ENCODE results near the gene CLEC1B.
A peak's percentile ranks its signal among the peaks of the same experiment; 100 is the strongest.
"Not testable (repeated sequence)": the region's sequence is repeated elsewhere in the genome, so short reads cannot be mapped to it uniquely, and the experiment has no call there.

The CLEC1B gene

GRCh38 chr12:9952954-9953729 lies 45.8 kb downstream of the CLEC1B start:
- not testable (repeated sequence) for H3K9me3 ChIP-seq (ENCODE audit: control insufficient read depth in 5 of 5, low read length in 5 of 5); H3K4me1 ChIP-seq (ENCODE audit: control insufficient read depth in 5 of 5, insufficient read depth in 5 of 5, low read length in 5 of 5); H3K36me3 ChIP-seq (ENCODE audit: control insufficient read depth in 5 of 5, insufficient read depth in 5 of 5, low read length in 5 of 5); H3K27me3 ChIP-seq (ENCODE audit: control insufficient read depth in 5 of 5, insufficient read depth in 4 of 5, low read length in 5 of 5); H3K9ac ChIP-seq (ENCODE audit: low read length in 5 of 5); H3K4me3 ChIP-seq (ENCODE audit: low read depth in 1 of 5, low read length in 5 of 5); H3K27ac ChIP-seq (ENCODE audit: low read depth, low read length)

GRCh38 chr12:9951026-9951675 lies 47.8 kb downstream of the CLEC1B start:
- Histone ChIP-seq H3K9ac (ENCODE audit: low read length in 5 of 5) (no peak overlapping the region), H3K27me3 (ENCODE audit: control insufficient read depth in 5 of 5, insufficient read depth in 4 of 5, low read length in 5 of 5) (no peaks in the 10 kb centered on the region), H3K9me3 (ENCODE audit: control insufficient read depth in 5 of 5, low read length in 5 of 5) (no peaks in the 10 kb centered on the region), H3K36me3 (ENCODE audit: control insufficient read depth in 5 of 5, insufficient read depth in 5 of 5, low read length in 5 of 5) (no peaks in the 10 kb centered on the region), H3K27ac (ENCODE audit: low read depth, low read length) (no peak overlapping the region), H3K4me3 (ENCODE audit: low read depth in 1 of 5, low read length in 5 of 5) (no peak overlapping the region), H3K4me1 (ENCODE audit: control insufficient read depth in 5 of 5, insufficient read depth in 5 of 5, low read length in 5 of 5) (peaks cover 0 to 6% (median 0%) of the 10 kb centered on the region in 5 donors)

- Histone ChIP-seq H3K36me3 (ENCODE audit: control insufficient read depth in 5 of 5, insufficient read depth in 5 of 5, low read length in 5 of 5) (no peaks in the 10 kb centered on the region), H3K4me3 (ENCODE audit: low read depth in 1 of 5, low read length in 5 of 5) (no peak overlapping the region), H3K4me1 (ENCODE audit: control insufficient read depth in 5 of 5, insufficient read depth in 5 of 5, low read length in 5 of 5) (peaks cover 0 to 6% (median 0%) of the 10 kb centered on the region in 5 donors), H3K9ac (ENCODE audit: low read length in 5 of 5) (no peak overlapping the region), H3K27ac (ENCODE audit: low read depth, low read length) (no peak overlapping the region), H3K9me3 (ENCODE audit: control insufficient read depth in 5 of 5, low read length in 5 of 5) (no peaks in the 10 kb centered on the region), H3K27me3 (ENCODE audit: control insufficient read depth in 5 of 5, insufficient read depth in 4 of 5, low read length in 5 of 5) (no peaks in the 10 kb centered on the region)
These were observed 50.2 kb downstream of the CLEC1B start for GRCh38 chr12:9948606-9949296.

- peaks cover 0 to 4% (median 2%) of the 10 kb centered on the region in 5 donors for H3K27me3 ChIP-seq (ENCODE audit: control insufficient read depth in 5 of 5, insufficient read depth in 4 of 5, low read length in 5 of 5)
- no peak overlapping the region for H3K9ac ChIP-seq (ENCODE audit: low read length in 5 of 5)
- peaks cover 0 to 10% (median 0%) of the 10 kb centered on the region in 5 donors for H3K4me1 ChIP-seq (ENCODE audit: control insufficient read depth in 5 of 5, insufficient read depth in 5 of 5, low read length in 5 of 5)
- H3K36me3 ChIP-seq (ENCODE audit: control insufficient read depth in 5 of 5, insufficient read depth in 5 of 5, low read length in 5 of 5), result no peaks in the 10 kb centered on the region
- no peak overlapping the region for H3K4me3 ChIP-seq (ENCODE audit: low read depth in 1 of 5, low read length in 5 of 5)
- H3K27ac ChIP-seq (ENCODE audit: low read depth, low read length), result no peak overlapping the region
- H3K9me3 ChIP-seq (ENCODE audit: control insufficient read depth in 5 of 5, low read length in 5 of 5), result no peaks in the 10 kb centered on the region
These were observed 51.2 kb downstream of the CLEC1B start for GRCh38 chr12:9947674-9948073.

- Histone ChIP-seq H3K27me3 (ENCODE audit: control insufficient read depth in 5 of 5, insufficient read depth in 4 of 5, low read length in 5 of 5) (peaks cover 0 to 4% (median 2%) of the 10 kb centered on the region in 5 donors), H3K9me3 (ENCODE audit: control insufficient read depth in 5 of 5, low read length in 5 of 5) (no peaks in the 10 kb centered on the region), H3K9ac (ENCODE audit: low read length in 5 of 5) (no peak overlapping the region), H3K4me1 (ENCODE audit: control insufficient read depth in 5 of 5, insufficient read depth in 5 of 5, low read length in 5 of 5) (peaks cover 0 to 4% (median 0%) of the 10 kb centered on the region in 5 donors), H3K4me3 (ENCODE audit: low read depth in 1 of 5, low read length in 5 of 5) (no peak overlapping the region), H3K27ac (ENCODE audit: low read depth, low read length) (no peak overlapping the region), H3K36me3 (ENCODE audit: control insufficient read depth in 5 of 5, insufficient read depth in 5 of 5, low read length in 5 of 5) (no peaks in the 10 kb centered on the region)
These were observed 54.5 kb downstream of the CLEC1B start for GRCh38 chr12:9944391-9944790.

- Histone ChIP-seq H3K4me1 (ENCODE audit: control insufficient read depth in 5 of 5, insufficient read depth in 5 of 5, low read length in 5 of 5) (peaks cover 0 to 4% (median 0%) of the 10 kb centered on the region in 5 donors), H3K9me3 (ENCODE audit: control insufficient read depth in 5 of 5, low read length in 5 of 5) (no peaks in the 10 kb centered on the region), H3K27ac (ENCODE audit: low read depth, low read length) (no peak overlapping the region), H3K36me3 (ENCODE audit: control insufficient read depth in 5 of 5, insufficient read depth in 5 of 5, low read length in 5 of 5) (no peaks in the 10 kb centered on the region), H3K9ac (ENCODE audit: low read length in 5 of 5) (no peak overlapping the region), H3K4me3 (ENCODE audit: low read depth in 1 of 5, low read length in 5 of 5) (peak overlapping the region in 1 of 5 donors; percentile 10), H3K27me3 (ENCODE audit: control insufficient read depth in 5 of 5, insufficient read depth in 4 of 5, low read length in 5 of 5) (peaks cover 0 to 4% (median 2%) of the 10 kb centered on the region in 5 donors)
These were observed 55.7 kb downstream of the CLEC1B start for GRCh38 chr12:9943240-9943639.

Measured in subcutaneous abdominal adipose tissue (tissue), 5 donors.